Keratinocyte (primary cell): ENCODE results near the gene COLGALT1. TPM values are rescaled to one million over a fixed set of nuclear protein-coding genes. Genes with fewer than 3 reads are reported as not detected.
"Not testable (repeated sequence)": the region's sequence is repeated elsewhere in the genome, so short reads cannot be mapped to it uniquely, and the experiment has no call there.

Experiments
- DNase-seq: peaks from one replicate; pipeline ENCODE4 v3.0.0-alpha.2; 2011; ENCODE audit warnings: low read depth, missing footprints, low spot score
- FAIRE-seq: peaks from 2 replicates; lab custom pipeline; 2011; peaks lifted over from hg19 to GRCh38; lab: Jason Lieb, UNC
- H2AFZ ChIP-seq: 2 replicates; pipeline ENCODE4 v1.6.0; 2012; ENCODE audit warnings: low read length, control low read depth, inconsistent platforms; ENCODE audit not compliant: control insufficient read depth
- H3K27ac ChIP-seq: 2 replicates; pipeline ENCODE4 v1.5.1; 2011; ENCODE audit warnings: low read length; ENCODE audit not compliant: control insufficient read depth, insufficient read depth
- H3K27me3 ChIP-seq: 3 replicates; pipeline ENCODE4 v1.6.0; 2011; ENCODE audit warnings: low read length; ENCODE audit not compliant: control insufficient read depth, insufficient read depth; ENCODE audit errors: extremely low read depth
- H3K36me3 ChIP-seq, 2 experiments: 2 replicates in 1 of 2; 3 replicates in 1 of 2; pipeline ENCODE4 v1.5.1; 2011; ENCODE audit warnings: low read length in 2 of 2, mild to moderate bottlenecking in 1 of 2; ENCODE audit not compliant: control insufficient read depth in 2 of 2, insufficient read depth in 2 of 2; ENCODE audit errors: extremely low read depth in 1 of 2
- H3K4me1 ChIP-seq: 3 replicates; pipeline ENCODE4 v1.5.1; 2011; ENCODE audit warnings: low read length; ENCODE audit not compliant: control insufficient read depth, insufficient read depth; ENCODE audit errors: extremely low read depth
- H3K4me2 ChIP-seq: 3 replicates; pipeline ENCODE4 v1.6.0; 2011; ENCODE audit warnings: low read depth, low read length; ENCODE audit not compliant: control insufficient read depth, insufficient read depth; ENCODE audit errors: extremely low read depth
- H3K4me3 ChIP-seq, 3 experiments: fragments of 200-600 bp in 1 of 3; sonication (generic) in 1 of 3; 2 replicates in 2 of 3; 3 replicates in 1 of 3; pipeline ENCODE4 v1.5.1; 2011 to 2016; ENCODE audit warnings: low read length in 3 of 3, mild to moderate bottlenecking in 3 of 3, control low read depth in 2 of 3, inconsistent platforms in 1 of 3, low read depth in 1 of 3, mixed read lengths in 1 of 3, mixed run types in 1 of 3, moderate library complexity in 1 of 3; ENCODE audit not compliant: control insufficient read depth in 2 of 3, insufficient read depth in 2 of 3; ENCODE audit errors: extremely low read depth in 1 of 3
- H3K79me2 ChIP-seq: 2 replicates; pipeline ENCODE4 v1.6.0; 2012; ENCODE audit warnings: low read length; ENCODE audit not compliant: control insufficient read depth, insufficient read depth
- H3K9ac ChIP-seq: 3 replicates; pipeline ENCODE4 v1.6.0; 2011; ENCODE audit warnings: low read length; ENCODE audit not compliant: control insufficient read depth, insufficient read depth; ENCODE audit errors: extremely low read depth
- H3K9me1 ChIP-seq: 3 replicates; pipeline ENCODE4 v1.6.0; 2011; ENCODE audit warnings: low read length; ENCODE audit not compliant: control insufficient read depth, insufficient read depth; ENCODE audit errors: extremely low read depth
- H3K9me3 ChIP-seq: 2 replicates; pipeline ENCODE4 v1.5.1; 2012; ENCODE audit warnings: low read depth, low read length; ENCODE audit not compliant: control insufficient read depth
- H4K20me1 ChIP-seq: 3 replicates; pipeline ENCODE4 v1.6.0; 2011; ENCODE audit warnings: low read length; ENCODE audit not compliant: control insufficient read depth, insufficient read depth; ENCODE audit errors: extremely low read depth
- EZH2 ChIP-seq: IDR thresholded peaks from one replicate; pipeline ENCODE4 v1.6.1; 2012; ENCODE audit warnings: inconsistent platforms, mild to moderate bottlenecking, low read length, moderate library complexity
- dilution Hi-C: fragments of 300-500 bp; cut with MboI; formaldehyde crosslinking; loops from one replicate; pipeline ENCODE4 v1.7.0; 2020; ENCODE audit warnings: low sequenced_read_pairs; ENCODE audit not compliant: extremely low pct_ligation_motif_present
- polyA plus RNA-seq, 5 experiments: library from polyadenylated mRNA; depleted of rRNA in 3 of 5; stranded (reverse) in 3 of 5; stranded (forward) in 1 of 5; unstranded in 1 of 5; fragments of >200 nt; gene quantifications; 1 replicate in 1 of 5; 2 replicates in 3 of 5; 3 replicates in 1 of 5; pipeline versions ENCODE4 v1.2.1 to v1.2.3, GENCODE V29; 2011 to 2012; ENCODE audit warnings: missing spikeins in 2 of 5, low read depth in 1 of 5, low replicate concordance in 1 of 5
- TF ChIP-seq, protein P1 (sequence below), 3 experiments: IDR thresholded peaks in 1 of 3; conservative IDR thresholded peaks in 1 of 3; optimal IDR thresholded peaks in 1 of 3; 2 replicates in 2 of 3; 3 replicates in 1 of 3; pipeline versions ENCODE3 to v1.5.1; 2011; ENCODE audit warnings: low read length in 3 of 3, mild to moderate bottlenecking in 3 of 3, moderate library complexity in 2 of 3, control low read depth in 1 of 3, inconsistent platforms in 1 of 3; ENCODE audit not compliant: insufficient read depth in 2 of 3; ENCODE audit errors: extremely low read depth in 1 of 3

The COLGALT1 gene
- polyA plus RNA-seq, 1 donor (not counting 4 experiments of a cell fraction or from before 2014, with no cell fraction given), result 89.4 TPM

DNA sequence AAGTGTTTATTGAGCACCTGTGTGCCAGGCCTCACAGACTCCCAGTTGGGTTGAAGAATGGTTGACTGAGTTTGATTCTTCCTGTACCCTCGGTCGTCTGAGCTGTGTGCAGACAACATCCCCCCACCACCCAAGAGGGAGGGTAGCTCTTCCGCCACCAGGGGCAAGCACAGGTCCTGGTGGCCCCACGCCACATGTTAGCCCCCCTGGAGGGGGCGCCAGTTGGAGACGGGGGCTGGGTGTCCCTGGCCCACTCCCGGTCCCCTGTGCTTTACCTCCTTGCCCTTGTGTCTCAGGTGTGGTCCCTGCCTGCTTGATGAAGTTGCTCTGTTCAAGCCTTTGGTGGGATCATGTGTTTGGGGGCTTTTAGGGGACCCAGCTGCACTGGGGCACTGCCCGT, 27.2 kb downstream of the COLGALT1 start:
- Histone ChIP-seq H3K4me3 (no peak overlapping the region), H3K4me1 (peaks cover 14% of the 10 kb centered on the region), H3K9ac (no peak overlapping the region), H2AFZ (no peak overlapping the region), H3K9me1 (no peaks in the 10 kb centered on the region), H3K36me3 (peaks cover 20 to 24% of the 10 kb centered on the region in 2 experiments), H3K9me3 (no peaks in the 10 kb centered on the region), H3K4me2 (no peak overlapping the region), H4K20me1 (no peaks in the 10 kb centered on the region), H3K27me3 (no peaks in the 10 kb centered on the region), H3K79me2 (no peaks in the 10 kb centered on the region), H3K27ac (no peak overlapping the region)
- DNase-seq (no peak), FAIRE-seq (no peak)
- no peak for TF ChIP-seq EZH2
- TF ChIP-seq, protein P1, sequence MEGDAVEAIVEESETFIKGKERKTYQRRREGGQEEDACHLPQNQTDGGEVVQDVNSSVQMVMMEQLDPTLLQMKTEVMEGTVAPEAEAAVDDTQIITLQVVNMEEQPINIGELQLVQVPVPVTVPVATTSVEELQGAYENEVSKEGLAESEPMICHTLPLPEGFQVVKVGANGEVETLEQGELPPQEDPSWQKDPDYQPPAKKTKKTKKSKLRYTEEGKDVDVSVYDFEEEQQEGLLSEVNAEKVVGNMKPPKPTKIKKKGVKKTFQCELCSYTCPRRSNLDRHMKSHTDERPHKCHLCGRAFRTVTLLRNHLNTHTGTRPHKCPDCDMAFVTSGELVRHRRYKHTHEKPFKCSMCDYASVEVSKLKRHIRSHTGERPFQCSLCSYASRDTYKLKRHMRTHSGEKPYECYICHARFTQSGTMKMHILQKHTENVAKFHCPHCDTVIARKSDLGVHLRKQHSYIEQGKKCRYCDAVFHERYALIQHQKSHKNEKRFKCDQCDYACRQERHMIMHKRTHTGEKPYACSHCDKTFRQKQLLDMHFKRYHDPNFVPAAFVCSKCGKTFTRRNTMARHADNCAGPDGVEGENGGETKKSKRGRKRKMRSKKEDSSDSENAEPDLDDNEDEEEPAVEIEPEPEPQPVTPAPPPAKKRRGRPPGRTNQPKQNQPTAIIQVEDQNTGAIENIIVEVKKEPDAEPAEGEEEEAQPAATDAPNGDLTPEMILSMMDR (optimal IDR thresholded peaks at IDR 0.05 in 1 of 3, IDR thresholded peaks at IDR 0.05 in 1 of 3, conservative IDR thresholded peaks at IDR 0.05 in 1 of 3; ENCODE audit: extremely low read depth in 1 of 3, insufficient read depth in 2 of 3, low read length in 3 of 3), result no peak
- dilution Hi-C loops, result no loop called here

DNA sequence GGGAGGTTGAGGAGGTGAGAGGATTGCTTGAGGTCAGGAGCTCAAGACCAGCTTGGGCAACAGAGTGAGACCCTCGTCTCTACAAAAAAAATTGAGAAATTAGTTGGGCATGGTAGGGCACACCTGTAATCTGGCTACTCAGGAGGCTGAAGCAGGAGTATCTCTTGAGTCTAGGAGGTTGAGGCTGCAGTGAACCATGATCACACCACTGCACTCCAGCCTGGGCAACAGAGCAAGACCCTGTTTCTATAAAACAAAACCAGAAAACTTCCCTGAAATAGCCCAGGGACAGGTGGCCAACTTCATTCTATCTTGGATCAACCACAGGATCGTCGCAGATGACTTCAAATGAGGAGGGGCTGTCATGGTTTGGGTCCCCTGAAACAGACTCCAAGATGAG, 28.7 kb downstream of the COLGALT1 start:
- H3K4me1 ChIP-seq, result peaks cover 14% of the 10 kb centered on the region
- no peaks in the 10 kb centered on the region for H3K9me3 ChIP-seq
- no peak overlapping the region for H2AFZ ChIP-seq
- TF ChIP-seq, protein P1 (optimal IDR thresholded peaks at IDR 0.05 in 1 of 3, IDR thresholded peaks at IDR 0.05 in 1 of 3, conservative IDR thresholded peaks at IDR 0.05 in 1 of 3; ENCODE audit: extremely low read depth in 1 of 3, insufficient read depth in 2 of 3, low read length in 3 of 3), result no peak
- no peak for TF ChIP-seq EZH2
- no peaks in the 10 kb centered on the region for H3K79me2 ChIP-seq
- no peaks in the 10 kb centered on the region for H3K27me3 ChIP-seq
- DNase-seq (no peak), FAIRE-seq (no peak)
- no peaks in the 10 kb centered on the region for H3K9me1 ChIP-seq
- H4K20me1 ChIP-seq, result no peaks in the 10 kb centered on the region
- dilution Hi-C loops, result no loop called here
- H3K27ac ChIP-seq, result no peak overlapping the region
- no peak overlapping the region for H3K9ac ChIP-seq
- H3K4me3 ChIP-seq, result no peak overlapping the region
- H3K4me2 ChIP-seq, result no peak overlapping the region
- peaks cover 14 to 17% of the 10 kb centered on the region in 2 experiments for H3K36me3 ChIP-seq

DNA sequence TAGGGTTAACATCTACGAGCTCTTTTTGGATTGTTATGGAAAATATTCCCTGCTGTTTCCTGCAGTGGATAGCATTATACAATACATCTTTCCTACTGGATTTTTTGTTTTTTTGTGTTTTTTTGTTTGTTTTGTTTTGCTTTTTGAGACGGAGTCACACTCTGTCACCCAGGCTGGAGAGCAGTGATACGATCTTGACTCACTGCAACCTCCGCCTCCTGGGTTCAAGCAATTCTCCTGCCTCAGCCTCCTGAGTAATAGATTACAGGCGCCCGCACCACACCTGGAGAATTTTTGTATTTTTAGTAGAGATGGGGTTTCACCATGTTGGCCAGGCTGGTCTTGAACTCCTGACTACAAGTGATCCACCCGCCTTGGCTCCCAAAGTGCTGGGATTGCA, 29.9 kb downstream of the COLGALT1 start:
- H3K79me2 ChIP-seq, H3K4me2 ChIP-seq, H4K20me1 ChIP-seq, H2AFZ ChIP-seq, H3K9me1 ChIP-seq, H3K9ac ChIP-seq, DNase-seq, H3K27me3 ChIP-seq, FAIRE-seq, H3K9me3 ChIP-seq, H3K27ac ChIP-seq, dilution Hi-C loops, H3K4me3 ChIP-seq, H3K4me1 ChIP-seq: not testable (repeated sequence)
- H3K36me3 ChIP-seq, result peaks cover 14 to 17% of the 10 kb centered on the region in 2 experiments
